Measurements from ENCODE around the gene NACC2.
"Not testable (repeated sequence)": the region's sequence is repeated elsewhere in the genome, so short reads cannot be mapped to it uniquely, and the experiment has no call there.

Gene NACC2

DNA sequence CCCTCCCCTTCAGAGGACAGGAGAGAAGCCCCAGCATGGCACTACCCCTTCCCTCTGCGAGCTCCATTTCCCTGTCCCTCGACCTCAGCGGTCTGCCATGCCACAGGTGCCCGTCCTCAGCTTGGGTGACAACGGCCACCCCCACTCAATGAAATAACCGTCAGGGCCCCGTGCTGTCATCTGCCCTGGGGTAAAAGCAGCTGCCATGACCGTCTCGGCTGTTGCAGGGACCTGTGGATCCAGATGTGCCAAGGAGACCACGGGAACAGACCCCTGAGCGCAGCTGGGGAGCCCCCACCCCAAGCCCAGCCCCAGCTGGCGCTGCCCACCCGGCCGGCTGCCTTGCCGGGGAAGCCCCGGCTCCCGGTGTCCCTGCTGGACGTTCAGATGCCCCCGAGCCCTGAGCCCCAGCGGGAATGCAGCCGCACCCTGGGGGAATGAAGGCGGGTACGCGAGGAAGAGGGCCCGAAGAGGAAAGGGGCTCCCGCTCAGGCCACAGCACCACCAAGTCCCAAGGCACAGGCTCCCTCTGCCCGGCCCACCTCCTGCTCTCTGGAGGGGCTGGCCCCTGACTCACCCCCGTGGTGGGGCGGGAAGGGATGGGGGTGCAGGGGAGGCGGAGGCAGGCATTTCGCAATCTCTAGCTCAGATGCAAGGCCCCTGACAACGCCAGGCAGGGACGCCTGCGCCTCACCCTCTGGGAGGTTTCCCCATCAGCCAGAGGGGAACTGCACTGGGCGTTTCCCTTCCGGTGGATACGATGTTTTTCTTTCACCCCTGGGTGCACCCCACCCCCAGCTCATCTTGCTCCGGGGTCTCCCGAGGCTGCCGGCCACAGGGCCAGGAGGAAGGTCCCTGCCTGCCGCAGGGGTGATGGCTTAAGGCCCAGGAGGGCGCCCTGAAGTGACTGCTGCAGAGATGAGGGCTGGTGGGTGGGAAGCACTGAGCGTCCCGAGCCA is 49.2 kb downstream of the NACC2 start:
- DNase-seq (ENCODE audit: low read depth), result peak; percentile 14

DNA sequence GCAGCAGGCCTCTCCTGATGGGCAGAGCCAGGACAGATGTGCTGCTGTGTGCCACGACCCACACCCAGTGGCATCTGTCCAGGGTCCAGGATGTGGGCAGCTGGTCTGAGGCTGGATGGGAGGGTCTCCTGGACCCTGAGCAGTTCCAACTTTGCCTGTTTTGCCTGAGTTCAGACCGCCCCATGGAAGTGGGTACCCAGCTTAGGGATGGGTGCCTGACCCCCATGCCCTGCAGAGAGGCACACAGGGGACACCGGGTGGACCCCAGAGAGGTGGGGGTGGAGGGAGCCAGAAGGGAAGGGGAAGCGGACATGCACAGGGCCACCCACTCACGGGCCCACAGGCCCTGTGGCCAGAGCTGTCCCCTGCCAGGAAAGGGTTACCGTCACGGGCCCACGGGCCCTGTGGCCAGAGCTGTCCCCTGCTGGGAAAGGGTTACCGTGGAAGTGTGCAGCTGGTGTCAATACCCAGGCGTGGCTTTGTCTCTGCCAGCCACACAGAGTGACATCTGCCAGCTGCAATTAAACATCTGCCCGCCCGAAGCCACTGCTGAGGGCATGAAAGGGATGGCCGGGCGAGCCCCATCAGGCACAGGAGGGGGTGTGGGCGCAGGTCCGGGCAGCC is 50.0 kb downstream of the NACC2 start:
- DNase-seq (ENCODE audit: low read depth), result no peak

DNA sequence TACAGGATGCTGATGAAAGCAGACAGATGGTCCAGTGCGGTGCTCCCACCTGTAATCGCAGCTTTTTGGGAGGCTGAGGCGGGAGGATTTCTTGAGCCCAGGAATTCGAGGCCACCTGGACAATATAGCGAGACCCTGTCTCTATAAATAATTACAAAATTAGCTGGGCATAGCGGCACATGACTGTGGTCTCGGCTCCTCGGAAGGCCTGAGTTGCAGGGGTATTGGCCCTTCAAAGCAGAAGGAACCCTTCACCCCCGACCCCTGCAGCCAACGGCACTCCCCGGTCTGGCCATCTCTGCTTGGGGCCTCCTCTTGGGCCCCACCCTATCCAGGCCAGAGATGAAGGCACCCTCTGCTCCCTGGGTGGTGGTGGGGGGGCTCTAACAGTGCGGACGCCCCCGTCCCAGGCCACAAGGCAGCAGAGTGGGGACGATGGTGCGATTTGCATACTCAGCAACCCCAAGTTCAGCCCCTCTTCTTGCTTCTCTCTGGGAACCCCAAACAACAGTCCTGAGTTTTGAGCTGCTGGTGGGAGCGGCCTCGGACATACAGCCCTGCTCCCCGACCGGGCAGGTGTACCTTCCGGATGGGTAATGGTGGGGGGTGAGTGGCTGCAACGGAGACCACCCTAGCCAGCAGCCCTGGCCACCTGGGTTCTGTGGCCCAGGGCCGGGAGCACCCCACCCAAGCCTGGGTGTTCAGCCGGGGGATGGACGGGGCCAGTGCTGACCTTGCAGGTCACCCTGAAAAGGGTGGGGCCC is 50.7 kb downstream of the NACC2 start:
- no peak for DNase-seq (ENCODE audit: low read depth)

DNA sequence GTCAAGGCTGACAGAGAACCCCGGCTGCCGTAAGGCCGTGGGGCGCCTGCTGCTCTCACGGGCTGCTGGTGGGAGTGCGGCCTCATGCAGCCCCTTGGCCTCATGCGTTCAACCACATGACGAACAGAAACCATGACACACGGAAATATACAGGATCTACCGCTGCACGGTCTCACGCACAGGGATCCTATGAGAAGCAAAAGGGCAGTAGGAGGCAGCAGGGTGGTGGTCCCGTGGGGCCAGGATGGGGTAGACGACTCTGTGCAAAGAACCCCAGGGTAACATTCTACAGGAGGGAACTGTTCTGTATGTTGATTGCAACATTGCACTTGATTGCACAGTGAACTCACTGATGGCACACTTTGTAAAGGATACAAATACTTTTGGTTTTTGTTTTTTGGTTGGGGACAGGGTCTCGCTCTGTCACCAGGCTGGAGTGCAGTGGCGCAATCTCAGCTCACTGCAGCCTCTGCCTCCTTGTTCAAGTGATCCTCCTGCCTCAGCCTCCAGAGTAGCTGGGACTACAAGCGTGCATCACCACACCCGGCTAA is 51.6 kb downstream of the NACC2 start:
- DNase-seq (ENCODE audit: low read depth), result no peak

DNA sequence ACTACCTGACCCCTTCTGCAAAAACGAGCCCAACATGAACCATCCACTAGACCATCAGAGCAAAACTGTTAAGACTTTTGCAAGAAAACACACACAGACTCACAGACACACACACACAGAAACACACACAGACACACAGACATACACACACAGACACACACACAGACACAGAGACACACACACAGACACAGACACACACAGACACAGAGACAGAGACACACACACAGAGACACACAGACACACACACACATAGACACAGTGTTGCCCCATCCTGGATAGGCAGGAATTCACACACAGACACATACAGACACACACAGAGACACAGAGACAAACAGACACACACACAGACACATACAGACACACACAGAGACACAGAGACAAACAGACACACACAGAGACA is 52.5 kb downstream of the NACC2 start:
- DNase-seq (ENCODE audit: low read depth), result no peak

DNA sequence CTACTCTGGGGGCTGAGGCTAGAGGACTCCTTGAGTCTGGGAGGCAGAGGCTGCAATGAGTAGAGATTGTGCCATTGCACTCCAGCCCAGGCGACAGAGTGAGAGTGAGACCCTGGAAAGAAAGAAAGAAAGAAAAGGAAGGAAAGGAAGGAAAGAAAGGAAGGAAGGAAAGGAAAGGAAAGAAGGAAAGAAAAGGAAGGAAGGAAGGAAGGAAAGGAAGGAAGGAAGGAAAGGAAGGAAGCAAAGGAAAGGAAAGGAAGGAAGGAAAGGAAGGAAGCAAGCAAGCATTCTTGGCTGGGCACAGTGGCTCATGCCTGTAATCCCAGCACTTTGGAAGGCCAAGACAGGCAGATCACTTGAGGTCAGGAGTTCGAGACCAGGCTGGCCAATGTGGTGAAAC is 54.2 kb downstream of the NACC2 start:
- not testable (repeated sequence) for DNase-seq (ENCODE audit: low read depth)

DNA sequence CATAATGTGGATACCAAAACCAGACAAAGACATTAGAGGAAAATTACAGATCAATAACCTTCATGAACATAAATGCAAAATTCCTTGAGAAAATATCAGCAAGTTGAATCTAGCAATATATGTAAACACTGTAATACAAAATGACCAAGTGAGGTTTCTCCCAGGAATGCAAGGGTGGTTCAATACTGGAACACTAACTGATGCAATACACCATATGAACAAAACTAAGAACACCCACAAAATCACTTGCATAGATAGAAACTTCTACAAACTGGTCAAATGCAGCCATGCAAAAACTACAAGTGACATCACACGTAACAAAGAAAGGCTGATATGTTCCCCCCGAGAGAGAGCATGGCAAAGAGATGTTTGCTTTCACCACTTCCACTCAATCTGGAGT is 55.6 kb downstream of the NACC2 start:
- no peak for DNase-seq (ENCODE audit: low read depth)

DNA sequence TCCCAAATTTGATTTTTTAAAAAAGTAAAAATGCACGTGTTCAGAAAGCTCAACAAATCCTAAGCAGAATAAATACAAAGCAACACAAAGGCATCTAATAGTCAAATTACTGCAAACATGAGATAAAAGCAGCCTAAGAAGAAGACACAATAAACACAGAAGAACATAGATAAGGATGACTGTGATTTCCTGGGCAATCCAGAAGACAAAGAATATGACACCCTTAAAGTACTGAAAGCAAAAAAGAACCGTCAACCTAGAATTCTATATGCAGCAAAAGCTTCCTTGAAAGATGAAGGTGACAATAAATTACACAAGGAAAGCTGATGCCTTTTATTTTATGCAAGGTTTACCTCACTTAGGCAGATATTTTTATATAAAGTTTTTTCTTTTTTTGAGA is 58.2 kb downstream of the NACC2 start:
- no peak for DNase-seq (ENCODE audit: low read depth)

DNA sequence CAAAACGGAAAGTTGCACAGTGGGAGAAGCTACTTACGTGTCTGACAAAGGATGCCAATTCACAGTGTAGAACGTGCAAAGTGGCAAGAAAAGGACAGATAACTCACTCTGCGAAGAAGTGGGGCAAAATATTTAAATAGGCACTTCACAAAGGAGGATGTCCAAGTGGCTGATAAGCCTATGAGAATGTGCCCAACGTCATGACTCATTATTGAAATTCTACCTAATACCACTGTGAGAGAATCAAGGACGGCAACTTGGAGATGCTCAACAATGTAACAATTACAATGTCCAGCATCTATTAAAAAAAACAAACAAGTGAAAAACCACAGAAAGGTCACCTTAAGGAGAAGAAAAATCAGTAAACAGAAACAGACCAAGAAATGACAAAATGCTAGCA is 59.0 kb downstream of the NACC2 start:
- DNase-seq (ENCODE audit: low read depth), result peak; percentile 16

DNA sequence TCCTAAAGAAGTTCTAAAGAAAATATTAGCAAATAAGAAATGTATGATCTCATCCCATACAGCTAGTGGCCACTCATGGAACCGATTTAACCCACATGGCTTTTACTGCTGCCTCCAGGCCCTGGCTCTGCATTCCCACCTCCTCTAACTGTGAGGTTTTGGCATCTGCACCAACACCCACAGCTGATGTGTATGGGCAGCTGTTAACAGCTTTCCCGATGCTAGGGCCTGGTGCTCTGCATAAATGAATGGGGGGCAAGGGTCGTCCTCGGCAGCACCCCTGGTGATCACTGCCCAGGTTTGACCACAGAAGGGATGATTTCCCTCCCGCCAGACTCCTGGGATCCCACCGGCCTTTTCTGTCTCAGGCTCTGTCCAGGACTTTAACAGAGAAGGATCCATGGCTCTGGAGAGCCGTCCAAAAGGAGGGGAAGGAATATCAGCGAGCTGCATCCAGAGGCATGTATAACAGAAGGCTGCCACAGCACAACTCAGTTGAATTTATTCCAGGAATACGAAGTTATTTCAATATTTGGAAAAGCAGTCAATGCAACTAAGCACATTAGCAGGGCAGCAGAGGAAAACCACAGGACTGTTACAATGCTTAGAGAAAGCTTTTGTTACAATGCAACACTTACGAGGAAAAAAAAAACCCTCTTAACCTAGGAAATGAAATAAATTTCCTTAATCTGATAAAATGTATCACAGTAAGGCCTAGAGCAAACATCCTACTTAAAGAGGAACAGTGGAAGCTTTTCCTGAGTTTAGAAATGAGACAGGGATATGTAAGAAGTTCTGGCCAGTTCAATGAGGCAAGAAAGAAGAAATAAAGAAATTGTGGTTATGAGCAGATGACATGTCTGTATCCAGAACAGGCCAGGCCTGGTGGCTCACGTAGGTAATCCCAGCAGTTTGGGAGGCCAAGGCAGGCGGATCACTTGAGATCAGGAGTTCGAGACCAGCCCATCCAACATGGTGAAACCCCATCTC is 63.1 kb downstream of the NACC2 start:
- DNase-seq (ENCODE audit: low read depth), result peak; percentile 64

DNA sequence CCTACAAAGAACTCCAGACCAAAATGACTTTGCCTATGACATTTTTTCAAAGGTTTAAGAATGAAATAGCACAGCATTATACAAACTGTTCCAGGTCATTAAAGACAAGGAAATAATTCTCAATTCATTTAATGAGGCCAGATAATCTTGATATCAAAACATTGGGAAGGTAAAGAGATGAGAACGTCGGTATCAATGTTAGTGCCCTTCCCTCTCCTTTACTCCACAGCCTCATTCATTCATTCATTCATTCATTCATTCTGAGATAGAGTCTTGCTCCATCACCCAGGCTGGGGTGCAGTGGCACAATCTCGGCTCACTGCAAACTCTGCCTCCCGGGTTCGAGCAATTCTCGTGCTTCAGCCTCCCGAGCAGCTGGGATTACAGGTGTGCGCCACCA is 64.0 kb downstream of the NACC2 start:
- DNase-seq (ENCODE audit: low read depth), result no peak

DNA sequence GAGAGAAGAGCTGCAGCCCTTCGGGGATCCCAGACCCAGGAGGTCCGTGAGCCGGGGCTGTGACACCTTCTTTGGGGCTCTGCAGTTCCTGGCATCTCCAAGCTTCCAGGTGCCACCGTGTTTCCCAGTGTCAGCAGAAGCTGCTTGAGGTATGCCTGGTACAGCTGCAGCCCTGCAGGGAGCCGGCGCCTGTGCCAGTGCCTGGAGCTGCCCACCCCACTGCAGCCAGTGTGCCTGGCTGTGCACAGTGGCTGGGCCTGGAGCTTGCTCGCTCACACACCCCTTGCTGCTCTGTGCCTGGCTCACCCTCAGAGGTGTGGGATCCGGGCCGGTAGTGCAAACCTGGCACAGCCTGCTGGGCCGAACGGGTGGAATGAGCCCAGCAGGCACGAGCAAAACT is 65.5 kb downstream of the NACC2 start:
- DNase-seq (ENCODE audit: low read depth), result no peak

DNA sequence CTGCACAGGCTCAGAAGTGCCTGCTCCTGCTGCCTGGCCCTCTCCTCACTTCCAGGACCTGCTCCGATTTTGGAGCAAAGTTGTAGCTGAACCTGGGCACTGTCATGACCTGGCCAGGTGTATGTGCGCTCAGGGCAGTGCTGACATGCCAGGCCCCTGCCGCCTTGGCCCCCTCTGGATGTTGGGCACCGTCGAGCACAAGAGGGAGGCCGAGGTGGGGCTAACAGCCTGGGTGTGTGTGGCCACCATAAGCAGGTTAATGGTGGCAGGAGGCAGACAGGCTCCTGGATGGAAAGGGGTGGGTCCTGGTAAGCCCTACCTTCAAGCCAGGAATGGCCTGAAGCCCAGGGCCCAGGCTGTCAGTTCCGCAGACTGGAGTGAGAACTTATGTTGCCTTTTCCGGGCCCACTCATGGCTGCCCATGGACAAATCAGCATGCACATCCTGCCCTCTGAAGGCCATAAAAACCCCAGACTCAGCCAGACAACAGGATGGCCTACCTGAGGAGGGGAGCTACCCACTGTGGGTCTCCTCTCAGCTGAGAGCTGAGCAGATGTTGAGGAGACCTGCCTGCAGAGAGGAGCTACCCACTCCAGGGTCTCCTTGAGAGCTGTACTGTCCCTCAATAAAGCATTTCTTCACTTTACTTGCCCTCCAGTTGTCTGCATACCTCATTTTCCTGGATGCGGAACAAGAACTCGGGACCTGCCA is 66.2 kb downstream of the NACC2 start:
- no peak for DNase-seq (ENCODE audit: low read depth)

DNA sequence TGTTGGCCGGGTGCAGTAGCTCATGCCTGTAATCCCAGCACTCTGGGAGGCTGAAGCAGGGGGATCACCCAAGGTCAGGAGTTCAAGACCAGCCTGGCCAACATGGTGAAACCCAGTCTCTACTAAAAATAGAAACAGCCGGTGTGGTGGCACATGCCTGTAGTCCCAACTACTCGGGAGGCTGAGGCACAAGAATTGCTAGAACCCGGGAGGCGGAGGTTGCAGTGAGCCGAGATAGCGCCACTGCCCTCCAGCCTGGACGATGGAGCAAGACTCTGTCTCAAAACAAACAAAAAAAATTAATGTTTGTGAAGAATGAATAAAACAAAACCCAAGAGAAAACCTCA is 68.2 kb downstream of the NACC2 start:
- DNase-seq (ENCODE audit: low read depth), result not testable (repeated sequence)

DNA sequence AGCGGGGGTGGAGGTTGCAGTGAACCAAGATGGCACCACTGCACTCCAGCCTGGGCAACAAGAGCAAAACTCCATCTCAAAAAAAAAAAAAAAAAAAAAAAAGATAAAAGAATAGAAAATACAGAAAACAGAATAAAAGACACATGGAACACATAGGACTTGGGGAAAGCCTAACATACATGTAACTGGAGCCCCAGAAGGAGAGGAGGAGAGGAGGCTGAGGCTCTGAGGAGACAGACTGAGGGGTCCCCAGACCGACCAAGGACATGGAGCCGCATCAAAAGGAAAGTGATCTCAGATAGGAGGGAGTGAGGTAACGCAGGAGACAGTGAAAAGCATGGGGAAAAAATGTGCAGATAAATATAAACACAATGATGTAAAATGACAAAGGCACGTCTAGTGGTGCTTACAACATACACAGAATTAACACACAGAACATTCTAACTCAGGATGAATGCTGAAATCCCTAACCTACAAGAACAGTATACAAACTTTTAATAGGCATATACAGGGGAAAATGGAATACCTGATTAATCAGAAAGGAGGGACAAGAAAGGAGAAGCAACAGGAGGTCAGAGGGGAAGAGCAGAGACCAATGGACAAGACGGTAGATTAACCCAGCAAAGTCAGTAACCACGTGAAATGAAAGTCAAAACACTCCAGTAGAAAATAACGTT is 68.7 kb downstream of the NACC2 start:
- DNase-seq (ENCODE audit: low read depth), result no peak

DNA sequence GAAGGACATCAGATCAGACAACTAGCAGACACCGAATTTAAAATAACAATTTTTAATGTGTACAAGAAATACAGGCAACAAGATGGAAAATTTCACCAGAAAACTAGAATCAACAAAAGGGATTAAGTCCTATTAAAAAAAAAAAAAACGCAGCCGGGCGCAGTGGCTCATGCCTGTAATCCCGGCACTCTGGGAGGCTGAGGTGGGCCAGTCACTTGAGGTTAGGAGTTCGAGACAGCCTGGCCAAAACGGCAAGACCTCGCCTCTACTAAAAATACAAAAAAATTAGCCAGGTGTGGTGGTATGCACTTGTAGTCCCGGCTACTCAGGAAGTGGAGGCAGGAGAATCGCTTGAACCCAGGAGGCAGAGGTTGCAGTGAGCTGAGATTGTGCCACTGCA is 69.6 kb downstream of the NACC2 start:
- no peak for DNase-seq (ENCODE audit: low read depth)

DNA sequence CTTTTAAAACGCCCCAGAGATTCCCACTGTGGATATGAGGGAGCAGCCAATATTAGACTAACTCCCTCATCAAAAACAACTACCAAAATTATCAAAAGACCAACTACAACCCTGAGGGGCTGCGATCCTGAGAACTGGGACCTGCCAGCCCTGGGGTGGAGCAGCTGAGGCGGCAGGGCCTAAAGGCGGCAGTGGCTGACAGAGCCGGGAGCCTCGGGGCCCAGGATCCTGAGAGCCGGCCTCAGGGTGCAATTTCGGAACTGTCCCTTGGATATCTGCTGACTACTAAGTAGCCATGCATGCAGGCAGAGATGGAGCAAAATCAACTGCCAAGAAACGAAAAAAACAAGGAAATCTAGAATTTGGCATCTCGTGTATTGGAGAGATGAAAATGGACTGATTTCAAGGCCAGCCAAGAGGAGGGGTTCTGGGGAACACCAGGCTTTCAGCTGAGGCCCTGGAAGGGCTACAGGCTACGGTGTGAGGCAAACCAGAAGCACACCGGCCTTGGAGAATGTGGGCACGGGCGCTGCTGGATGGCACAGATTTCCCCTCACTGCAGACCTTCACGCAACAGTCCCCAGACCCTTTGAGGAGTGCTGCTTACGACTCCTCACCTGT is 70.3 kb downstream of the NACC2 start:
- DNase-seq (ENCODE audit: low read depth), result no peak

DNA sequence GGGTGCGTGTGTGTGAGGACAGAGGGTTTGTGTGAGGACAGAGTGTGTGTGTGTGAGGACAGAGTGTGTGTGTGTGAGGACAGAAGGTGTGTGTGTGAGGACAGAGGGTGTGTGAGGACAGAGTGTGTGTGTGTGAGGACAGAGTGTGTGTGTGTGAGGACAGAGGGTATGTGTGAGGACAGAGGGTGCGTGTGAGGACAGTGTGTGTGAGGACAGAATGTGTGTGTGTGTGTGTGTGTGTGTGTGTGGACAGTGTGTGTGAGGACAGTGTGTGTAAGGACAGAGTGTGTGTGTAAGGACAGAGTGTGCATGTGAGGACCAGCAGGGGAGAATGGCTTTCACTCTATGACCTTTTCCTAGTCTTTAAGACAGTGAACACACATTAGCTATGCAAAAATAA is 70.8 kb downstream of the NACC2 start:
- no peak for DNase-seq (ENCODE audit: low read depth)

DNA sequence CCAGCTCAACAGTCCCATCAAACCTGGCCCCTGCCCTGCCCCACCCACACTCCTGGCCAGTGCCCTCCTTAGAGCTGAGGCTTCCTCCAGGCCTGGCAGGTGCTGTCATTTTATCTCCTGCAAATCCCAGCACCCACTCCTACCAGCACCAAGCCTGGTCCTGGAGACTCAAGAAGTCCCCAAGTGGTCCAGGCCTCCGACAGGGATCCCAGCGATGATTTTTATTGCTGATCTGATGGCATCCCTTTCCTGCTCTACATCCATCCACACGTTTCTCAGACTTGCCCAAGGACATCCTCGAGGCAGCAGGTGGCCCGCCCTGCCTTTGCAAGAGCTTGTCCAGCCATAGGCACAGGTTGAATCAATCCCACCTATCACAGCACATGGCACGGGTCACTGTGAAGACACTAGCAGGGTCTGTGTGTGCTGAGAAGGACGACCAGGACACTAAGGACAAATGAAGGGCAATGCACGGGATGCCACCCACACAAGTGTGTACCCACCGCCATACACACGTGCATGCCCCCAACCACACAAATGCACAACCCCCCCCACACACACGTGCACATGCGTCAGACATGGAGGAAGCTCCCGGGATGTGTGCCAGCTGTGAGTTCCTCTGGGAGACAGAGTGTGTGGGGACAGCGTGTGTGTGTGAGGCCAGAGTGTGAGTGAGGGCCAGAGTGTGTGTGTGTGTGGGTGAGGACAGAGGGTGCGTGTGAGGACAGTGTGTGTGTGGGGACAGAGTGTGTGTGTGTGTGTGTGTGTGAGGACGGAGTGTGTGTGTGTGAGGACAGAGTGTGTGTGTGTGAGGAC is 71.5 kb downstream of the NACC2 start:
- DNase-seq (ENCODE audit: low read depth), result peak; percentile 74
